Nephron (organoid): Measurements from ENCODE around the gene SFMBT1.

Experiments used
- H3K27ac Mint-ChIP-seq, 3 experiments: 2 replicates each; pipeline ENCODE4 v1.8.0; 2020; ENCODE audit warnings: mixed read lengths in 3 of 3, mild to moderate bottlenecking in 2 of 3, moderate library complexity in 1 of 3
- H3K27me3 Mint-ChIP-seq: 2 replicates; pipeline ENCODE4 v1.8.0; 2021; ENCODE audit warnings: low read depth, mild to moderate bottlenecking, moderate library complexity, mixed read lengths
- H3K36me3 Mint-ChIP-seq: 2 replicates; pipeline ENCODE4 v1.8.0; 2020; ENCODE audit warnings: low read depth, mixed read lengths
- H3K4me1 Mint-ChIP-seq: 2 replicates; pipeline ENCODE4 v1.8.0; 2020; ENCODE audit warnings: mixed read lengths
- H3K4me3 Mint-ChIP-seq, 3 experiments: 2 replicates each; pipeline ENCODE4 v1.8.0; 2020; ENCODE audit warnings: mild to moderate bottlenecking in 3 of 3, mixed read lengths in 3 of 3, moderate library complexity in 2 of 3
- H3K9me3 Mint-ChIP-seq: 2 replicates; pipeline ENCODE4 v1.8.0; 2020; ENCODE audit warnings: mixed read lengths
- TF ChIP-seq, protein P1 (sequence below), 3 experiments: fragments of 200-600 bp; sonication (generic); IDR thresholded peaks; one replicate each; pipeline ENCODE4 v1.5.0; 2021; ENCODE audit warnings: antibody characterized with exemption in 3 of 3; ENCODE audit not compliant: unreplicated experiment in 3 of 3

The SFMBT1 gene

DNA sequence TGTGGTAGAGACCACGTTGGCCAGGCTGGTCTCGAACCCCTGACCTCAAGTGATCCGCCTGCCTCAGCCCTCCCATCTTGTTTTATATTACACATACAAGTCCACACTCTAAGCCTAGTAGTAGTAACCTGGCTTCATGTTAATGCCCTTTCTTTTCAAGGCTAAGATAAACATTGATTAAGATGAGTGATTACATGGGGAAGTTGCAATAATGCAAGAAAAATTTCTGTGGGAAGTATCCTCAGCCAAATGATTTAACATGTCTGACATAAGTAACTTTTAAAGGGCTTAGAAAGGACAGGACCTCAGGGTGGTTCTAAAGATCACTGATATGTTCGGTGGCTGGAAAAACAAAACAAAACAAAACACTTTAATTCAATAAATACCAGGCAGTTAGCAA is 72.1 kb downstream of the SFMBT1 start:
- Mint-ChIP-seq H3K27me3 (no peaks in the 10 kb centered on the region), H3K9me3 (no peaks in the 10 kb centered on the region), H3K36me3 (no peaks in the 10 kb centered on the region), H3K27ac (no peak overlapping the region), H3K4me3 (no peak overlapping the region), H3K4me1 (no peaks in the 10 kb centered on the region)
- TF ChIP-seq, protein P1, sequence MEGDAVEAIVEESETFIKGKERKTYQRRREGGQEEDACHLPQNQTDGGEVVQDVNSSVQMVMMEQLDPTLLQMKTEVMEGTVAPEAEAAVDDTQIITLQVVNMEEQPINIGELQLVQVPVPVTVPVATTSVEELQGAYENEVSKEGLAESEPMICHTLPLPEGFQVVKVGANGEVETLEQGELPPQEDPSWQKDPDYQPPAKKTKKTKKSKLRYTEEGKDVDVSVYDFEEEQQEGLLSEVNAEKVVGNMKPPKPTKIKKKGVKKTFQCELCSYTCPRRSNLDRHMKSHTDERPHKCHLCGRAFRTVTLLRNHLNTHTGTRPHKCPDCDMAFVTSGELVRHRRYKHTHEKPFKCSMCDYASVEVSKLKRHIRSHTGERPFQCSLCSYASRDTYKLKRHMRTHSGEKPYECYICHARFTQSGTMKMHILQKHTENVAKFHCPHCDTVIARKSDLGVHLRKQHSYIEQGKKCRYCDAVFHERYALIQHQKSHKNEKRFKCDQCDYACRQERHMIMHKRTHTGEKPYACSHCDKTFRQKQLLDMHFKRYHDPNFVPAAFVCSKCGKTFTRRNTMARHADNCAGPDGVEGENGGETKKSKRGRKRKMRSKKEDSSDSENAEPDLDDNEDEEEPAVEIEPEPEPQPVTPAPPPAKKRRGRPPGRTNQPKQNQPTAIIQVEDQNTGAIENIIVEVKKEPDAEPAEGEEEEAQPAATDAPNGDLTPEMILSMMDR (IDR thresholded peaks at IDR 0.05; ENCODE audit: unreplicated experiment in 3 of 3) = no peak

DNA sequence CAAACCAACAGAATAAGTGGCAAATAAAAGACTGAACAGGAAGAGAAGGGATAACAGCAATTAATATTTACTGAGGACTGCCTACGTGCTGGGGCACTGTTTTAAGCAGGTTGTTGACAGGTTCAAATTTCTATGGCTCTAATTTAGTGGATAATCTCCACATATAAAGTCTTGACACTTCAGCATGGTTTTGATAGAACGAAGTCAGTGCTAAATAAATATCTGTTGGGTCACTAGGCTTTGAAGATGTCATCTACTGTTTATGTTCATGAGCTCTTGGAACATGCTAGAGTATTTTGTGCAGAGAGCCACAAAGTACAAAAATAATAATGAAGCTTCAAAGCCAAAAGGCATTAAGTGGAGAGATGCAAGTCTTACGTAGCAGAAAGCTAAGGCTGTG is 74.0 kb downstream of the SFMBT1 start:
- H3K4me3 Mint-ChIP-seq = no peak overlapping the region
- no peaks in the 10 kb centered on the region for H3K27me3 Mint-ChIP-seq
- H3K9me3 Mint-ChIP-seq = no peaks in the 10 kb centered on the region
- peaks cover 3% of the 10 kb centered on the region for H3K36me3 Mint-ChIP-seq
- TF ChIP-seq, protein P1 (IDR thresholded peaks at IDR 0.05; ENCODE audit: unreplicated experiment in 3 of 3) = no peak
- no peak overlapping the region for H3K27ac Mint-ChIP-seq
- no peaks in the 10 kb centered on the region for H3K4me1 Mint-ChIP-seq

DNA sequence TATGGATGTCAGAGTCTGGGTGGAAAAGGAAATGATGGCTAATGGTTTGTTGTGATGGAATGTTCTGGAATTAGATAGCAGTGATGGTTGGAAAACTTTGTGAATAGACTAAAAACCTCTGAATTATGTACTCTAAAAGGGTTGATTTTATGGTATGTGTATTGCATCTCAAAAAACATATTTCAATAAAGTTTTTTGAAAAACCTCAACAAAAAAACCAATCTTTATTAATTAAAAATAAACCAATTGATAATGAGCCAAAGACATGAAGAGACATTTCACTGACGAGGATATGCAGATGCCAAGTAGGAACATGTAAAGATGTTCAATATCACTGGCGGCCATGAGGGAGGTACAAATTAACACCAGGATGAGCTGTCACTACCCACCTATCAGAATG is 78.5 kb downstream of the SFMBT1 start:
- Mint-ChIP-seq H3K36me3 (peaks cover 16% of the 10 kb centered on the region), H3K4me1 (no peaks in the 10 kb centered on the region), H3K27me3 (no peaks in the 10 kb centered on the region), H3K27ac (no peak overlapping the region), H3K4me3 (no peak overlapping the region), H3K9me3 (peaks cover 8% of the 10 kb centered on the region)
- TF ChIP-seq, protein P1 (IDR thresholded peaks at IDR 0.05; ENCODE audit: unreplicated experiment in 3 of 3) = no peak

DNA sequence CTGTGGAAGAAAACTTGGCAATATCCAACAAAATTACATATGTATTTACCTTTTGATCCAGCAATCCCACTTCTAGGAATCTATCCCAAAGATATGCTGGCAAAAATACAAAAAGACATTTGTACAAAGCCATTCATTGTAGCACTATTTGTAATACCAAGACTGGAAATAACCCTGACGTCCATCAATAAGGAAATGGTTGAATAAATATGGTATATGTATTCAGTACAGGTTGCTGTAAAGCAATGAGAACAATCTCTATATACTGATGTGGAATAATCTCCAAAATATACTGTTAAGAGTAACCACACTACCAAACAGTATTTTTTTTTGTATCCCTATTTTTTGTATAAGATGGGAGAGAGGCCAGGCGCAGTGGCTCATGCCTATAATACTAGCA is 83.7 kb downstream of the SFMBT1 start:
- Mint-ChIP-seq H3K27me3 (no peaks in the 10 kb centered on the region), H3K9me3 (peaks cover 8% of the 10 kb centered on the region), H3K4me3 (no peak overlapping the region), H3K27ac (no peak overlapping the region), H3K4me1 (no peaks in the 10 kb centered on the region), H3K36me3 (peaks cover 17% of the 10 kb centered on the region)
- TF ChIP-seq, protein P1 (IDR thresholded peaks at IDR 0.05; ENCODE audit: unreplicated experiment in 3 of 3) = no peak

DNA sequence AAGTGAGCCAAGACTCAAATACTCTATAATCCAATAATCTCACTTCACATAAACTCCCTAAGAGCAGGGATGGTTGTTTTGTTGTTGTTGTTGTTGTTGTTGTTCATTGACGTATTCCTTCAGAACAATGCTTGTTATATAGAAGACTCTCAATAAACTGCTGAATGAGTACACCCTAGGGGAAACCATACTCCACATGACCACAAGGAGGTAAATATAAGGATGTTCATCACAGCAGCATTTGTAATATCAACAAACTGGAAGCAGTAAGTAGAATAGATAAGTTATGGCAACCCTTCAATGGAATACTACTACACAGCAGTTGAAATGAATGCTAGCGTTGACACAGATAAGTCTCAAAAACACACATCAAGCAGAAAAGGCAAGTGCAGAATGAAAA is 86.1 kb downstream of the SFMBT1 start:
- Mint-ChIP-seq H3K9me3 (peaks cover 6% of the 10 kb centered on the region), H3K36me3 (peaks cover 15% of the 10 kb centered on the region), H3K27ac (no peak overlapping the region), H3K27me3 (no peaks in the 10 kb centered on the region), H3K4me3 (no peak overlapping the region), H3K4me1 (no peaks in the 10 kb centered on the region)
- TF ChIP-seq, protein P1 (IDR thresholded peaks at IDR 0.05; ENCODE audit: unreplicated experiment in 3 of 3) = no peak

DNA sequence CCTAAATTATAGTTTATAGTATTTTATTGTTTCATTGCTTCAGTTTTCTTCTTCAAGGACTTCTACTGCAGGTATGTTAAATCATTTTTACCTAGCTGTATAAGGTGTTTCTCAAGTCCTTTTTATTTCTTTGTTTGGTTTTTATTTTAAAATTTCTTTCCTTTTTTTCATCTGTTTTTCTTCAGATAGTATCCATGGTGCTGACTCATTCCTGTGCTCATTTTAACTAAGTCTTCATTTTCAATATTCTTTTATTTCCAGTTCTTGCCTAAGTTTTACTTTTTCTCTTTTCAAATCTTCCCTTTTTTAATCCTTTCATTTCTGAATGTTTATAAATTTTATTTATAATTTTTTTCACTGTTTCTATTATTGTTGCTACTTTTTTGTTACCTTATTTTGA is 106.3 kb downstream of the SFMBT1 start:
- TF ChIP-seq, protein P1 (IDR thresholded peaks at IDR 0.05; ENCODE audit: unreplicated experiment in 3 of 3) = no peak
- H3K27ac Mint-ChIP-seq = no peak overlapping the region
- H3K36me3 Mint-ChIP-seq = no peaks in the 10 kb centered on the region
- no peaks in the 10 kb centered on the region for H3K9me3 Mint-ChIP-seq
- no peaks in the 10 kb centered on the region for H3K27me3 Mint-ChIP-seq
- H3K4me1 Mint-ChIP-seq = no peaks in the 10 kb centered on the region
- H3K4me3 Mint-ChIP-seq = no peak overlapping the region
